Measurements from ENCODE around the gene DHX35.

- TF ChIP-seq CTCF (IDR thresholded peaks at IDR 0.05 in 4 of 5, conservative IDR thresholded peaks at IDR 0.05 in 1 of 5) (no peak), POLR2A (IDR thresholded peaks at IDR 0.05) (no peak)
Measured at GRCh38 chr20:39040116-39040515, 78.0 kb downstream of the DHX35 start.

Measured in gastrocnemius medialis (tissue), 4 donors.